Measurements from ENCODE around the gene RHBDD2.

RHBDD2 gene

DNA sequence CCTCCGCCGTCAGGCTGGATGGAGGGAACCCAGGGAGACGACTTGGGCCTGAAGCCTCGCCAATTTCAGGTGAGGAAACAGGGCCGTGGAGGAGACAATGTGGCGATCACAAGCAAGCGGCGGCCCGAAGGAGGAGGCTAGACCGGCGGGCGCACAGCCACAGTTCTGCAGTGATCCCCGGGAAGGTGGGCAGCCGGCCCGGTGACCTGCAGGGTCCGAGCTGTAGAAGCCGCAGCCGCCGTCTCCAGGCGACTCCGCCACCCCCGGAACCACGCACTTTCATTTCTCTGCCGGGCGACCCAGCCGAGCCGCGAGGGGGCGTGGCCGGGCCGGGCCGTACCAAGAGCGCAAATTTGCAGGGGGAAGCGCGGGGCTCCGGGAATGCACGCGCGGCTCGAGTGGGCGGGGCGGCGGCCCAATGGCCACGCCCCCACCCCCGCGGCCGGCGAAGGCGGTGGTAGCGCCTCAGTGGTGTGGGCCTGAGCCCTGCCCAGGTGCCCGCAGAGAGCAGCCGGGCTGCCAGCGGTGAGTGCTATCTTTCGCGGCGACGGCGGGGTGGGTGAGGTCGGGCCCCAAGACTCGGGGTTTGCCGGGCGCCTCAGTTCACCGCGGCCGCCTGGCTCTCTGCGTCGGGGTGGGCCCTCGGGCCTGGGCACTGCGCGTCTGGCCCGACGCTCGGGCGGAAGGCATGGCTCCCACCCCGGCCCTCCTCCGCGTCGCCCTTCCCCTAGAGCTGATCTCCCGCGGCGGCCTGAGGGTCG lies 36.0 kb downstream of the RHBDD2 start, which contains the start of gene POR:
Gene POR (plus strand): TSS at position 501 of the 761 bp plus-strand sequence. CDS start 38,847 bp downstream, outside the sequence.
- Histone ChIP-seq H3F3A (ENCODE audit: control insufficient read depth, insufficient read depth) (0 out of 2 replicates have a peak, but pooled peaks cover 3% of the 10 kb centered on the region), H3K4me3 (ENCODE audit: low read length) (peak within 1 kb of the TSS; percentile 88), H3K9me3 (ENCODE audit: control insufficient read depth, insufficient read depth, low read length) (no peaks in the 10 kb centered on the region), H3K79me2 (ENCODE audit: control insufficient read depth, low read length) (peaks cover 32% of the 10 kb centered on the region), H3K4me1 (ENCODE audit: control insufficient read depth, low read length) (peaks cover 23% of the 10 kb centered on the region), H3K27ac (ENCODE audit: low read depth, low read length) (peak within 1 kb of the TSS; percentile 38), H3K36me3 (ENCODE audit: control insufficient read depth, low read length) (no peaks in the 10 kb centered on the region), H3K4me2 (ENCODE audit: low read length) (peak within 1 kb of the TSS; percentile 95), H3K9me2 (replicated peaks; ENCODE audit: control insufficient read depth, low read length) (no peaks in the 10 kb centered on the region), H4K20me1 (ENCODE audit: control insufficient read depth, insufficient read depth, low read depth, low read length) (peaks cover 5% of the 10 kb centered on the region; the same call in 1 of the 2 replicates), H3K27me3 (ENCODE audit: control insufficient read depth, low read length) (no peaks in the 10 kb centered on the region)
- TF ChIP-seq EZH2phosphoT487 (IDR thresholded peaks at IDR 0.05; ENCODE audit: borderline replicate concordance, low read length) (no peak), CTCF (IDR thresholded peaks at IDR 0.05; ENCODE audit: low read depth, low read length, poor library complexity, severe bottlenecking) (peak; percentile 36)

DNA sequence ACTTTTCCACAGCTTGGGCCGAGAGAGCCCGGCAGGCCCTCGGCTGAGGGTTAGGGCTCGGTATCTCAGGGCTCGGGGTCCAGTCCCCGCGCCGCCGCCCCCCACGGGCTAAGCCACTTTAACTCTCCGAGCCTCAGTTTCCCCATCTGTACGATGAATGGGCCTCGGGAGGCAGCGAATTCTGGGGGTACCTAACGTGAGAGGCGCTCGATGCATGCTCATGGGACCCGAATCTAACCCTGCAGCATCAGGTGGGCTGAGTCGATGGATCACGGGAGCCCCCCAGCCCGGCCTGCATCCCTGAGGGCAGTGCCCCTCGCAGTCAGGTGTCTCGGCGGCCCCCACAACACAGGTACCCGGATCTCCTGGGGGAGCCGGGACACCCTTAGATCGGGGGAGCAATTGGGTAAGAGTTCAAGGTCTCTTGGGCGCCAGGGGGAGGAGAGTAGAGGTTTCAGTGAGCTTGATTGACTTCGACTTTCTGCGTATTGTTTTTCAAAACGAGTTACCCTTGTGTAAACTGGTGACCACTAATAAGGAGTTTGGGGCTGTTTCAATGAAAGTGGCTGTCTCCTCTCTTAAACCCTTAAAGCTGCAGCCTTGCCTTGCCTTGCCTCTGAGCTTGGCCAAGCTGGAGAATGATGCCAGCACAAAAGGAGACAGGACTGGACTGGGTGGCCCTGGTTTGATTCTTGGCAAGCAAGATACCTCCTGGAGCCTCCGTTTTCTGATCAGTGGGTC lies 36.8 kb downstream of the RHBDD2 start:
- no peak for TF ChIP-seq EZH2phosphoT487 (IDR thresholded peaks at IDR 0.05; ENCODE audit: borderline replicate concordance, low read length)
- TF ChIP-seq CTCF (IDR thresholded peaks at IDR 0.05; ENCODE audit: low read depth, low read length, poor library complexity, severe bottlenecking) = no peak
- H4K20me1 ChIP-seq (ENCODE audit: control insufficient read depth, insufficient read depth, low read depth, low read length) = peaks cover 5% of the 10 kb centered on the region; the same call in 1 of the 2 replicates
- peak overlapping the region; percentile 88 for H3K4me3 ChIP-seq (ENCODE audit: low read length)
- H3K79me2 ChIP-seq (ENCODE audit: control insufficient read depth, low read length) = peaks cover 34% of the 10 kb centered on the region
- no peak overlapping the region for H3K27ac ChIP-seq (ENCODE audit: low read depth, low read length)
- no peaks in the 10 kb centered on the region for H3K36me3 ChIP-seq (ENCODE audit: control insufficient read depth, low read length)
- H3K27me3 ChIP-seq (ENCODE audit: control insufficient read depth, low read length) = no peaks in the 10 kb centered on the region
- H3K4me1 ChIP-seq (ENCODE audit: control insufficient read depth, low read length) = peaks cover 23% of the 10 kb centered on the region
- H3K9me2 ChIP-seq (replicated peaks; ENCODE audit: control insufficient read depth, low read length) = no peaks in the 10 kb centered on the region
- H3K4me2 ChIP-seq (ENCODE audit: low read length) = peak overlapping the region; percentile 95
- H3F3A ChIP-seq (ENCODE audit: control insufficient read depth, insufficient read depth) = 0 out of 2 replicates have a peak, but pooled peaks cover 3% of the 10 kb centered on the region
- no peaks in the 10 kb centered on the region for H3K9me3 ChIP-seq (ENCODE audit: control insufficient read depth, insufficient read depth, low read length)

GRCh38 chr7:75916259-75916658 lies 37.4 kb downstream of the RHBDD2 start:
- TF ChIP-seq CTCF (IDR thresholded peaks at IDR 0.05; ENCODE audit: low read depth, low read length, poor library complexity, severe bottlenecking) (no peak), EZH2phosphoT487 (IDR thresholded peaks at IDR 0.05; ENCODE audit: borderline replicate concordance, low read length) (no peak)
- 0 out of 2 replicates have a peak, but pooled peaks cover 3% of the 10 kb centered on the region for H3F3A ChIP-seq (ENCODE audit: control insufficient read depth, insufficient read depth)
- no peaks in the 10 kb centered on the region for H3K9me3 ChIP-seq (ENCODE audit: control insufficient read depth, insufficient read depth, low read length)
- H3K27ac ChIP-seq (ENCODE audit: low read depth, low read length) = no peak overlapping the region
- H3K27me3 ChIP-seq (ENCODE audit: control insufficient read depth, low read length) = no peaks in the 10 kb centered on the region
- peak overlapping the region; percentile 95 for H3K4me2 ChIP-seq (ENCODE audit: low read length)
- peaks cover 5% of the 10 kb centered on the region; the same call in 1 of the 2 replicates for H4K20me1 ChIP-seq (ENCODE audit: control insufficient read depth, insufficient read depth, low read depth, low read length)
- peaks cover 23% of the 10 kb centered on the region for H3K4me1 ChIP-seq (ENCODE audit: control insufficient read depth, low read length)
- H3K36me3 ChIP-seq (ENCODE audit: control insufficient read depth, low read length) = no peaks in the 10 kb centered on the region
- H3K9me2 ChIP-seq (replicated peaks; ENCODE audit: control insufficient read depth, low read length) = no peaks in the 10 kb centered on the region
- peak overlapping the region; percentile 88 for H3K4me3 ChIP-seq (ENCODE audit: low read length)
- H3K79me2 ChIP-seq (ENCODE audit: control insufficient read depth, low read length) = peaks cover 39% of the 10 kb centered on the region

Data from DOHH2 (cell line).